Measurements from ENCODE around the gene M6PR.
A peak's percentile ranks its signal among the peaks of the same experiment; 100 is the strongest.

Gene M6PR

GRCh38 chr12:8949342-8950220, at the start of gene M6PR:
TSS of gene M6PR (minus strand) at chr12:8949645. CDS start at chr12:8946404, 3,241 bp downstream.
- DNase-seq: peak; percentile 97

GRCh38 chr12:8996682-8997405, 47.4 kb upstream of the M6PR start:
- peak; percentile 84 for DNase-seq

GRCh38 chr12:8995021-8995775, 45.8 kb upstream of the M6PR start:
- no peak for DNase-seq

GRCh38 chr12:8993827-8994226, 44.4 kb upstream of the M6PR start:
- no peak for DNase-seq

DNA sequence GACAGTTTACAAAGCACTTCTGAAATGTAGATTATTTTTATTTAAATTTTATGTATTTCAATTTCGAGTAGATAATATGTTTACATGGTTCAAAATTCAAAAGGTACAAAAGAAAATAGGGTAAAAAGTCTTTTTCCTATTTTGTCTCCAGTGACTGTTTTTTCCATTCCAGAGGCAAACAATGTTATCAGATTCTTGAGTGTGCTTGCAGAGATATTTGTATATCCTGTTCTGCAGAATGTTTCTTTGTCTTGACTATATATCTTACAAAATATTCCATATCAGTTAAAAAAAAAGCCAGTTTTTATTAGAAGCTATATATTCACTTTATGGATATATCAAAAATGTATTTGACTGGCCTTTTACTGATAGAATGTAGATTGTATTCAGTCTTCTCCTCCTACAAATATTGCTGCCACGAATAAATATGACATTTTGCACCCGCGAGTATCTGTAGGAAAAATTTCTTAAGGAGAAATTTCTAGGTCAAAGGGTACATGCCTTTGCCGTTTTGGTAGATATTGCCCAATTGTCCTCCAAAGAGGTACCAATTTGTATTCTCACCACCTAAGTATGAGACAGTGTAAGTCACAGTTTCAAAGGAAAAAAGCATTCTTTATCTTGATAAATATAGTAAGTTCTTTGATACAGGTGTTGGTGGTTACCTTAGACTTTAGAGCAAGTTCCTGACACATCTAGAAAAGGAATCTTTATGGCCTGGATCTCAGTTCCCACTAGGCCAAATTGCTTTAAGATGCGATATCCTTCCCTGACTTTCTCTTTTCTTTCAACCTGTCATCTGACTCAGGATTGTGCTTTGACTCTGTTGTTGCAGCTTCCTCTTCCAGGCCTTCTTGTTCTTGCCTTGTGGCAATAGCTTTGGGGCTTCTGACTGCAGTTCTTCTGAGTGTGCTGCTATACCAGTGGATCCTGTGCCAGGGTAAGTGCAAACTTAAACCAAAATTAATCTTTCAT, 42.2 kb upstream of the M6PR start:
- no peak for DNase-seq

DNA sequence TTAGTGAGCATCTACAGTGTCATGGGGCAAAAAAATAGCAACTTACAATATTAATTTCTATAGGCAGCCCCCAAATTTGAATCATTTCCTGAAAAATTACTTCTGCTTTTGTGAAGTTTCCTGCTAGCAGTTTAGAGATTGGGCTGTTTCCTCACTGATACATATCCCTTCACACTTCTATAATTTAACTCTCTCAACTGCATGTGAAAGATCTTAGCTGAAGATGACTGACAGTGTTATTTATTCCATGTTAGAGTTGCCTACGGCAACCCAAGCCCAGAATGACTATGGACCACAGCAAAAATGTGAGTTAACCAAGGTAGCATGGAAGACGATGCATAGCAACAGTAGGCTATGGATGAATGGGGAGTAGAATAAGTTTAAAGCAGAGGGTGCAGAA, 40.0 kb upstream of the M6PR start, which contains the start of gene KLRG1:
TSS of gene KLRG1 (plus strand) at position 134 of the 400 bp plus-strand sequence. CDS start at position 224, 90 bp downstream.
- peak; percentile 16 for DNase-seq

DNA sequence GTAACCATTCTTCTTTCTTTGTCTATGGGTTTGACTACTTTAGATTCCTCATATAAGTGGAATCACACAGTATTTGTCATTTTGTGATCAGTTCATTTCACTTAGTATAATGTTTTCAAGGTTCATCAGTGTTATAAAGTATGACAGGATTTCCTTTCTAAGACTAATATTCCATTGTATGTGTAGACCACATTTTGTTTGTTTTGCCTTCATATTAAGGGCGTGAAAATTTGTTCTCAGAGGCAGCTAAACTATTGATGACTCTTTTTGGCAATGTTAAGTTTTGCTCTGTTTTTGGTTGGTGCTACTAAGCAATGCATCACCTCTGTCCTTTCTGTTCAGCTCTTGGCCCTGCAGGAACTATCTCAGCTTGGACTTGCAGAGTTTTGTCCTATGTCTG, 38.2 kb upstream of the M6PR start:
- DNase-seq: peak; percentile 39

GRCh38 chr12:8987163-8987562, 37.7 kb upstream of the M6PR start:
- no peak for DNase-seq

DNA sequence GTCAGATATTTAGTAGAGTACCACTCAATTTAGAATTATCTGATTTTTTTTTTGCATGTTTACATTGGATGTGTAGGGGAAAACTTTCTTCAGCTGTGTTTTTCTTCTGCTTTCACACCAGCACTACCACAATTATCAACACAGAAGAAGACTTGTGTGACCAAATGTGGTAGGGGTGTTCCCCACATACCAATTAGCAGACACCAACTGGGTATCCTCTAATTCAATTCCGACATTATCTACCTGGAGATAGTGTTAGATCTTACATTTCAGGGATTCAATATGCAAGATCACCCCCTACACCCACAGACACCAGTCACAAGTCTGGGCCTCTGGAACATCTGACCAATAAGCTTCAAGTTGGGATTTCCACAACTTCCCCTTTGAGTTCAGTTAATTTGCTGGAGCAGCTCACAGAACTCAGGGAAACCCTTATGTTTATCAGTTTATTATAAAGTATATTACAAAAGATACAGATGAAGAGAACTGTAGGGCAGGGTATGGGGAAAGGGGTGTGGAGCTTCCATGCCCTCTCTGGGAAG, 35.8 kb upstream of the M6PR start:
- DNase-seq: no peak

- no peak for DNase-seq
These were observed 30.7 kb upstream of the M6PR start for GRCh38 chr12:8980137-8980536.

GRCh38 chr12:8970432-8970831, 21.0 kb upstream of the M6PR start:
- no peak for DNase-seq

- DNase-seq: no peak
These were observed 20.5 kb upstream of the M6PR start for GRCh38 chr12:8969861-8970411.

DNA sequence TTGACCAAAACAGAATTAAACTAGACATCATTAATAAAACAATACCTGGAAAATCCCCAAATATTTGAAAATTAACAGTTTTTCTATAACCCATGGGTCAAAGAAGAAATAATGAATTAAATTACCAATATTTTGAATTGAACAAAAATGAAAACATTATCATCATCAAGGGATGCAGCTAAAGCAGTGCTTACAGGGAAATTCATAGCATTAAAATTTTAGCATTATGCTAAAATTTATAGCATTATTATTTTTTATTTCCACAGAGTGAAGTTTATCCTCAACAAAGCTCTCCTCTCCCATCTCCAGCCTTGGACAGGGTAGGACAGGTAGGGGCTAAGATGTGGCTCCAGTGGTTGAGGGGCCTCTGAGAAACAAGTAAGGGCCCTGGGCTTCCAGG, 19.3 kb upstream of the M6PR start:
- DNase-seq: no peak

DNA sequence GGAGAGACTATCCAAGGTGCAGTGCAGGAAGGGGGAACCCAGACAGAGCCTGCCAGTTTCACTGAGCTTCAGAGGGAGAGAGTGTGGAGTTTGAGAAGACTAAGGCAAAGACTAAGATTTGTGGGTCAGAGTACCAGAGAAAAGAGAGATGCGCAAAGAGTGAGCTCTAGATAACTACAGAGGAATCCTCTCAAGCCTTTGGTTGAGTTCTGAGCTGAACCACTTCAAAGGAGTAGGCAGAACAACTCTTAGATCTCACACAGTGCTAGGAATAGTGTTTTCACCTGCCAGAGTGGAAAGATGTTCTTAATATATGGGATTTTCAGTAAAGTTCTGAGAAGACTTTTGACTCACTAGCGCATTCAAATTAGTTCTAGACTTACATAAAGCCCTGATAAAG, 10.7 kb upstream of the M6PR start:
- DNase-seq: no peak

- no peak for DNase-seq
These were observed 8.6 kb upstream of the M6PR start for GRCh38 chr12:8958066-8958465.

- DNase-seq: no peak
These were observed 8.1 kb upstream of the M6PR start for GRCh38 chr12:8957561-8957960.

- DNase-seq: no peak
These were observed 7.3 kb upstream of the M6PR start for GRCh38 chr12:8956772-8957171.

- DNase-seq: no peak
These were observed 6.6 kb upstream of the M6PR start for GRCh38 chr12:8956073-8956472.

- no peak for DNase-seq
These were observed 4.4 kb upstream of the M6PR start for GRCh38 chr12:8953773-8954402.

GRCh38 chr12:8951744-8952143, 2.3 kb upstream of the M6PR start:
- no peak for DNase-seq

All from activated CD4-positive, alpha-beta T cell treated with anti-CD3 and anti-CD28 coated beads, Interleukin-2, amount 50 U/mL, for 16 hours (primary cell).